Measurements from ENCODE around the gene CD300C.
"Not testable (repeated sequence)": the region's sequence is repeated elsewhere in the genome, so short reads cannot be mapped to it uniquely, and the experiment has no call there.

The CD300C gene

GRCh38 chr17:74561586-74561985, 15.7 kb upstream of the CD300C start:
- DNase-seq (ENCODE audit: low read depth): no peak

- DNase-seq (ENCODE audit: low read depth): no peak
Measured at GRCh38 chr17:74558882-74559519, 13.1 kb upstream of the CD300C start.

GRCh38 chr17:74558402-74558801, 12.5 kb upstream of the CD300C start:
- DNase-seq (ENCODE audit: low read depth): not testable (repeated sequence)

GRCh38 chr17:74555427-74555940, 9.6 kb upstream of the CD300C start:
- no peak for DNase-seq (ENCODE audit: low read depth)

GRCh38 chr17:74554909-74555308, 9.0 kb upstream of the CD300C start:
- DNase-seq (ENCODE audit: low read depth): no peak

- DNase-seq (ENCODE audit: low read depth): no peak
Measured at GRCh38 chr17:74552037-74552436, 6.1 kb upstream of the CD300C start.

- no peak for DNase-seq (ENCODE audit: low read depth)
Measured at GRCh38 chr17:74550602-74551001, 4.7 kb upstream of the CD300C start.

GRCh38 chr17:74549343-74549742, 3.4 kb upstream of the CD300C start:
- no peak for DNase-seq (ENCODE audit: low read depth)

GRCh38 chr17:74547736-74548135, 1.8 kb upstream of the CD300C start:
- DNase-seq (ENCODE audit: low read depth): no peak

- DNase-seq (ENCODE audit: low read depth): no peak
Measured at GRCh38 chr17:74547264-74547663, 1.3 kb upstream of the CD300C start.

- no peak for DNase-seq (ENCODE audit: low read depth)
Measured at GRCh38 chr17:74546586-74546985, 671 bp upstream of the CD300C start.

GRCh38 chr17:74544991-74545842, 698 bp downstream of the CD300C start:
- no peak for DNase-seq (ENCODE audit: low read depth)

- no peak for DNase-seq (ENCODE audit: low read depth)
Measured at GRCh38 chr17:74543891-74544760, 1.8 kb downstream of the CD300C start.

GRCh38 chr17:74543406-74543805, 2.5 kb downstream of the CD300C start:
- no peak for DNase-seq (ENCODE audit: low read depth)

GRCh38 chr17:74542727-74543383, 3.1 kb downstream of the CD300C start:
- DNase-seq (ENCODE audit: low read depth): no peak

- no peak for DNase-seq (ENCODE audit: low read depth)
Measured at GRCh38 chr17:74542166-74542565, 3.7 kb downstream of the CD300C start.

- DNase-seq (ENCODE audit: low read depth): no peak
Measured at GRCh38 chr17:74541176-74542111, 4.5 kb downstream of the CD300C start.

GRCh38 chr17:74539281-74539820, 6.6 kb downstream of the CD300C start:
- no peak for DNase-seq (ENCODE audit: low read depth)

GRCh38 chr17:74536890-74537289, 9.0 kb downstream of the CD300C start:
- no peak for DNase-seq (ENCODE audit: low read depth)

- DNase-seq (ENCODE audit: low read depth): no peak
Measured at GRCh38 chr17:74532115-74532514, 13.8 kb downstream of the CD300C start.

Data from amniotic epithelial cell (primary cell).